ENCODE data around the gene FAM72D.
"Not testable (repeated sequence)": the region's sequence is repeated elsewhere in the genome, so short reads cannot be mapped to it uniquely, and the experiment has no call there.

Gene FAM72D

DNA sequence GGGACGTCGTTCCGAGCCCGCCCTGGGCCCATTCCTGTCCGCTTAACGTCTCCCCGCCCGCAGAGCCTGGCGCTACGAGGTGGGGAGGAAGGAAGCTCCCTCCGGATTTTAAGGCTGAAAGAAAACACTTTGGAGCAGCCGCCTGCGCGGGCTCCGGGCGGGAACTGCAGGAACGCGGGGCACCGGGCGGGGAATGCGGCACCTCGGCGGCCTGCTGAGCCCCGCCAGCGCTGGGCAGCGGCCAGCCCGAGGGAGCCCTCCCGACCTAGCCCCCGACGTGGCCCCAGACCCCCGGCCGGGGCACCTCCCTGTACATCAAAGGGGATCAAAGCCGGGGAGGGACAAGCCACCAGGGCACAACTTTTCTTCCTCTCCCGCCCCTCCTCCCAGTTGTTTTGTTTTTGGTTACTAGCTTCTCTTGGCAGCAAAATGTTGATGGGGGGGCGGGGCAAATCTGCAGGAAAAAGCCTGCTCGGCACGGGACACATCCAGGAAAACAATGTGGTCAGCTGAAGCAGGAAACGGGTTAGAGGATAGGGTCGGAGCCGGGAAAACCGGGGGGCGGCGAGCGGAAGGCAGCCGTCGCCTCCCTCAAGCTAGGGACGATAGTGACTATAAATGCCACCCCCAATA is 2.1 kb upstream of the FAM72D start:
- not testable (repeated sequence) for DNase-seq

- not testable (repeated sequence) for DNase-seq
These were observed 1.0 kb upstream of the FAM72D start for GRCh38 chr1:145094655-145095211.

- not testable (repeated sequence) for DNase-seq
These were observed 6.0 kb downstream of the FAM72D start for GRCh38 chr1:145101725-145102124.

GRCh38 chr1:145103294-145103693 is 7.5 kb downstream of the FAM72D start:
- not testable (repeated sequence) for DNase-seq

DNA sequence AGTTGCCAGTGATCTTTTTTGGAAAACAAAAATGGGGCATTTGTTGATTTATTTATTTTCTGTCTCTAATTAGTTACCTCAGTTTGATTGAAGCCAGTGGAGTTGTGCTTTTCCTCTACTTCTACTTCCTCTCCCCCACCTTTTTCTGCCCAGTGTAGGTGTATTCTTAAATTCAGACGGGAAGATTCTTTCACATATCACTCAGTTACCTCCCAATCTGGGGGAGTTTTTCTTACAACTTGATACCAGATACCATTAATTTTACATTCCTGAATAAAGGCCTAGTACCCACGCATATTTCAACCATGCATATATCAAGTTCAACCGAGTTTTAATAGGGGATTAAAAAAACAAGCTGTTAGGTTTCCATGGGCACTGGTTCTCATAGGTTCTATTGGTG is 15.9 kb downstream of the FAM72D start:
- DNase-seq, result not testable (repeated sequence)

- not testable (repeated sequence) for DNase-seq
These were observed 16.9 kb downstream of the FAM72D start for GRCh38 chr1:145112703-145113102.

GRCh38 chr1:145114560-145115057 is 18.8 kb downstream of the FAM72D start:
- not testable (repeated sequence) for DNase-seq

GRCh38 chr1:145115587-145116493 is 20.1 kb downstream of the FAM72D start:
- DNase-seq, result not testable (repeated sequence)

DNA sequence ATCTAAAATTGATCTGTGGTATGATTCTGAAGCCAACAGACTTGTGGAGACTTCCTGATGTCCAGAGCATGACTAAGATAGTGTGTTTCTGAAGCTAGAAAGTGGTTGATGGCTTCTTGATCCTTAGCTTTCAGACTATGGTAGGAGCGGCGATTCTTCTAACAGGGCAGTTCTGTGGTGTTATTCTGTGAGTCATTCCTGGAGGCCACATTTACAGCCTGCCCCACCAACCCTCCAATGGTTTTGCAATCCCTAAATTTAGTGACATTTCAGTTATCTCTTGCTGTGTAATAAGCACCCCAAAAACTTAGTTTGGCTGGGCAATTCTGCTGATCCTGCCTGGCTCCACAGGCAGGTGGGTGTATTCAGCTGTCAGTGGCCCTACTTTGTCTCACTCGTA is 24.1 kb downstream of the FAM72D start:
- not testable (repeated sequence) for DNase-seq

- not testable (repeated sequence) for DNase-seq
These were observed 26.7 kb downstream of the FAM72D start for GRCh38 chr1:145122344-145123061.

- not testable (repeated sequence) for DNase-seq
These were observed 27.3 kb downstream of the FAM72D start for GRCh38 chr1:145123062-145123395.

DNA sequence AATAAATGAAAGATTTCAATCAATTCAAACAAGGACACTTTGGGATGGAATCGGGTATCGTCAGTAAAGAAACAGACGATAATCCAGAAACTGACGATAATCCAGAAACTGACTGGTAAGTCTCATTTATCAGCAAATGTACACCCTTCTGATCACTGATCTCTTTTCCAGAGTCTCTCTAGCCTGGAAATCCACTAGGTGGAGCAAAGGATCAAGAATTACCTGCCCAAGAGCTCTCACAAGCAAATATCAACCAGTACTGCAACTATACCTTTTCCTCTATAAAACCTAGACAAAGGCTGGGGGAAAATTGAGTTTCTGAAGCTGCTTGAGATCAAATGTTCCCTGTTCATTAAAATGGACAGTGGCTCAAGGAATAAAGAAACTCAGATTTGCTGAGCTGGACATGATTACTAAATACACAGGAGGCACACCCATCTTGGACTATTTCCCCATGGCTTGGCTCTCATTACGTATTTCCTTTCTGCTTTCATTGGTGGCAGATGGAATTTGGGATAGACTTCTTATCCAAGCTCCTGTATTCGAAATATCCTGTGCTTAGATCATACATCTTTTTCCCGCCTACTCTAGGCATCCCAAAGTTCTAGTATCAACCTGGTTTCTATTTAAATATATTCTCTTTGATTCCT is 28.3 kb downstream of the FAM72D start:
- not testable (repeated sequence) for DNase-seq

DNA sequence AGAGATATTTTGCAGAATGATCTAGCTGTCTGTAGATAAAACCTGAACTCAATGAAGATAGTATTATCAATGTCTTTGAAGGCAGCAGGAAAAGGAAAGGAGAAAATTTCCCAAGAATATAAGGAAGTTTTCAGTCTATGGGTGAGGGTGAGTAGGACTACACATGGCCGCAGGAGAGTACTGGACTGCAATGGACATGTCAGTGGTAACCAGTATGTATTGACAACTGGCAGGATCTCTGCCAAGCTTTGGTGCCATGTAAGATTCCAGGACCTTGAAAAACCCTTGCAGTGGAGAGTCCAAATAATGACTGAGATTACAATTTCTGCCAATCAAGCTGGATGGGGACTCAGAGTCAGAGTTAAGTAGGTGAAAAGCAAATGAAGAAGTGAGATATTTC is 29.3 kb downstream of the FAM72D start:
- not testable (repeated sequence) for DNase-seq

GRCh38 chr1:145127144-145127543 is 31.4 kb downstream of the FAM72D start:
- not testable (repeated sequence) for DNase-seq

- DNase-seq, result not testable (repeated sequence)
These were observed 33.1 kb downstream of the FAM72D start for GRCh38 chr1:145128697-145129469.

DNA sequence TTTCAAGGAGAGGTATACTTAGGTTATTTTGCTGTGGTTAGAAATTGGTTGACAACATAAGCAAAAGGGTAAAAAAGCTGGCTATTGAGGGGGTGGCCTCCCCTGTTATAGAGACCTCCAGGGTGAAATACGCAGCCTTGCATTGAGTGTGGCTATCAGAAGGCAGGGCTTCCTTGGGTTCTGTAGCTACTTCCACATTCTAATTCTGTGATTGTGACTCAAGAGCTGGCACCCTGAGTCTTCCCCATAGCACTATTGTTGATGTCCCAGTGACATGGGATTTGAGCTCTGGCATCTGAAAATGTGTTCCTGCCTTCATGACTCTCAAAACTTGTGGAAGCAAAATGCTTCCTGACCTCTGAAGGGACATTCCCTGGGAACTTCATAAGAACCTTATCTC is 38.7 kb downstream of the FAM72D start:
- not testable (repeated sequence) for DNase-seq

DNA sequence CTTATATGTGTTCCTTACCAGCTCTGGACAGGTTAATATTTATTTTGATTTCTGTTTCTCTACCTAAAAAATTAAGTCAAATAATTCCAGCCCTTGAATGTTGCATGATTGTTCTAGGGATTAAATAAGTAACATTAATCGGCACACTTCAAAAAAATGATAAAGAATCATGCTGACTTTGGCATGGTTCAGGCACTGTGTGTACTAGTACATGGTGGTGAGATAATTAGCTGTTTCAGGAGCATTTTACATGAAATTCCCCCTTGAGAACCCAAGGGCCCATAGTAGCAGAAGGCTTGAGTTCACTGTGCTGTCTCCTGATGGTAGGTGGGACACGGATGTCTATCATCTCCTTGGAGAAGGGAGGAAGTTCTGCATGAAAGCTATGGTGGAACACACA is 44.8 kb downstream of the FAM72D start:
- not testable (repeated sequence) for DNase-seq

GRCh38 chr1:145144264-145144913 is 48.6 kb downstream of the FAM72D start:
- not testable (repeated sequence) for DNase-seq

DNA sequence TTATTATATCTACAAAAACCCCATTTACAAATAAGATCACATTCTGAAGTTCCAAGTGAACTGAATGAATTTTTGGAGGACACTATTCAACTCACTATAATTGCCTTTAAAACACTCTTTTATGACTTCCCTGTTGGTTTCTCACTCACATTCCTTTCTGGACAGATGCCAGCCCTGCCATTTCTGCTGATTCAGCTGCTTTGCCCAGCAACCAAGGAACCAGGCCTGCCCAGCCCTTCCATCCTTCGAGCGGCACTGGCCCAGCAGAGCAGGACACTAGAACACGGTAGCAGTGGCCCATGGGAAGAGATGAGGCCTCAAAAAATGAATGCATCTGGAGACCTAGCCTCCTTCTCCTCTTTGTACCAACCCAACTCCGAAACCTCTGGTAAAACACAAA is 50.5 kb downstream of the FAM72D start:
- DNase-seq, result not testable (repeated sequence)

GRCh38 chr1:145147172-145147571 is 51.4 kb downstream of the FAM72D start:
- DNase-seq, result not testable (repeated sequence)

DNA sequence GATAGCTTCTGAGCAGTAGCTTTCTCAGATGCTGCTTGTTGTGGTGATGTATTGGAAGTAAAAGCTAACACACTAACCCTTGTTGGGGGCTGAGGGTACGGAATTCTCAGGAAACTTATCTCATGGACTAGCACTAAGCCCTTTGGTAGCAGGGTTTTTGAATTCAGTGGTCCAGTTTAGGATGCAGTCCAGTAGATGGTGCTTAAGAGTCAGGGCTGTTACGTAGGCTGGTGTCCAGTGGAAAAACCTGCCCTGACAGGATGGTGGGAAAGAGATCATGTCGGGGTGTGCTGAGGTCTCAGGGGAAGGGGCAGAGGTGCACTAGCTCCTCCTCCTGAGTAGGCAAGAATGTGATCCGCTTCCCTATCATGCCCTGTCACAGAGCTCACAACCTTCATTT is 59.6 kb downstream of the FAM72D start:
- not testable (repeated sequence) for DNase-seq
